Heart left ventricle (tissue), 16 donors: ENCODE data around the gene SOX6. TPM values are rescaled to one million over a fixed set of nuclear protein-coding genes. Genes with fewer than 3 reads are reported as not detected.
A peak's percentile ranks its signal among the peaks of the same experiment; 100 is the strongest.
"Not testable (repeated sequence)": the region's sequence is repeated elsewhere in the genome, so short reads cannot be mapped to it uniquely, and the experiment has no call there.

Experiments used
- ATAC-seq, 4 donors: fragments of 200-7000 bp; cut with Tn5 transposase; one replicate each; pipeline ENCODE4 v1.9.1; 2020 to 2022; ENCODE audit warnings: moderate library complexity in 4 of 4, mild to moderate bottlenecking in 3 of 4, moderate number of reproducible peaks in 1 of 4
- DNase-seq, 5 donors: peaks; one replicate each; pipeline ENCODE4 v3.0.0-alpha.2; 2020
- H3K27ac ChIP-seq, 12 donors: fragments of 200-600 bp; sonication (generic) in 4 of 12; one replicate each; pipeline versions ENCODE4 v1.5.0 to v1.8.0; 2016 to 2022; ENCODE audit warnings: mild to moderate bottlenecking in 2 of 12
- H3K27me3 ChIP-seq, 9 donors: fragments of 200-600 bp; sonication (generic) in 2 of 9; one replicate each; pipeline versions ENCODE4 v1.5.1 to v1.8.0; 2016 to 2022; ENCODE audit warnings: mild to moderate bottlenecking in 3 of 9
- H3K36me3 ChIP-seq, 9 donors: fragments of 200-600 bp; sonication (generic) in 2 of 9; one replicate each; pipeline versions ENCODE4 v1.5.0 to v1.8.0; 2018 to 2022; ENCODE audit warnings: mild to moderate bottlenecking in 2 of 9
- H3K4me1 ChIP-seq, 12 donors: fragments of 200-600 bp; sonication (generic) in 4 of 12; one replicate each; pipeline versions ENCODE4 v1.5.0 to v1.8.0; 2016 to 2022; ENCODE audit warnings: mild to moderate bottlenecking in 3 of 12
- H3K4me3 ChIP-seq, 12 donors: fragments of 200-600 bp; sonication (generic) in 4 of 12; one replicate each; pipeline versions ENCODE4 v1.5.0 to v1.8.0; 2017 to 2022; ENCODE audit warnings: mild to moderate bottlenecking in 9 of 12, moderate library complexity in 4 of 12
- H3K9me3 ChIP-seq, 12 donors: fragments of 200-600 bp; sonication (generic) in 4 of 12; one replicate each; pipeline versions ENCODE4 v1.5.0 to v1.8.0; 2016 to 2022; ENCODE audit warnings: mild to moderate bottlenecking in 1 of 12
- POLR2A ChIP-seq, 2 donors: fragments of 450-650 bp; IDR thresholded peaks; one replicate each; pipeline ENCODE4 v1.6.1; 2017; ENCODE audit warnings: antibody characterized with exemption in 2 of 2, mild to moderate bottlenecking in 2 of 2, moderate library complexity in 2 of 2
- WGBS, 4 donors: extraction: QIAGEN DNeasy Blood & Tissue Kit in 2 of 4; methylation state at CpG; one replicate each; pipeline versions ENCODE4 v1.1.5 to v1.1.7; 2013 to 2018; 5-methylcytosine and 5-hydroxymethylcytosine counted together
- intact Hi-C, 10 donors: fragments of 100-400 bp; cut with DNase I; formaldehyde crosslinking; loops; one replicate each; pipeline versions ENCODE4 v1.11.1 to v1.14.2; 2022
- polyA plus RNA-seq, 2 donors: library from polyadenylated mRNA; stranded (reverse); fragments of 200-250 nt; gene quantifications; one replicate each; pipeline ENCODE4 v1.2.3, GENCODE V29; 2013
- total RNA-seq, 9 donors: library from RNA; depleted of rRNA in 2 of 9; stranded (reverse); fragments of >200 nt in 2 of 9; fragmentation: NEBNext Ultra II Directional in 3 of 9; extraction: Animal tissue kit (Norgen Biotek cat#: 25700) in 3 of 9; gene quantifications; one replicate each; pipeline versions ENCODE4 v1.1.0 to v1.2.4, GENCODE V29; 2016 to 2023
- TF ChIP-seq, protein P1 (sequence below), 12 donors: fragments of 200-600 bp; sonication (generic) in 4 of 12; IDR thresholded peaks; one replicate each; pipeline versions ENCODE4 v1.5.0 to v1.8.0; 2018 to 2022; ENCODE audit warnings: antibody characterized with exemption in 12 of 12, mild to moderate bottlenecking in 5 of 12
- donor health status: ischemic (EF 13 %, LVEDD 7.1; RV severe dilation, severe dysfunction).
- donor health status: healthy with polysubstance abuse.
- donor health status: DM: no; HTN: yes; CAD: no.
- donor health status: DM: no; HTN: no; CAD: no.
- donor health status: ischemic (EF 25% LVEDD 6.9; RV normal size, moderate dysfunction).
- donor health status: ischemic (EF 25% LVEDD 5.7; RV mildly dilated, moderate dysfunction).
- donor health status: healthy.
- donor health status: DM: yes; HTN: yes; CAD: no.
- donor health status: ischemic (EF 35%, LVEDD 5.7; RV mildly dilated, moderate dysfunction).
- donor health status: nonischemic (EF 11% LVEDD 7.7; RV severe dilation, severe dysfunction).
- donor health status: DM: yes; HTN: yes; CAD: no.
- donor health status: PGD.
- donor health status: ischemic (EF 29% LVEDD 5.4; RV normal size, mild dysfunction).
- donor health status: nonischemic (EF 23%, LVEDD 6.1; RV moderate dilation, normal function).

The SOX6 gene
- total and polyA plus RNA-seq, 11 donors: 1.5 to 39.6 (median 15.6) TPM

DNA sequence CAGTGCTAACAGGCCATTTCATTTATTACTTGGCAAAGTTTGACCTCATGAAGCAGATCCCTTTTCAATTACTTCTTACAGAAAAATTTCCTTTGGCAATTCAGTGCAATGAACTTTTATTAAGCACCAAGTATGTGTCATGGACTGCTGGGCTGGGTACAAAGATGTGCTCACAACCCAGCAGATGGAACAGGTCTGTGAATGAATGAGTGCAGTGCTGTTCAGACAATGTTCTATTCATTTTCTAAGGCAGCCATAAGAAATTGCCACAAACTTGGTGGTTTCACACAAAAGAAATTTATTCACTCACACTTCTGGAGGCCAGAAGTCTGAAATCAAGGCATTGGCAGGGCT lies 428.5 kb downstream of the SOX6 start:
- Histone ChIP-seq H3K4me3 (no peak overlapping the region), H3K4me1 (no peaks in the 10 kb centered on the region), H3K36me3 (no peaks in the 10 kb centered on the region), H3K27me3 (no peaks in the 10 kb centered on the region), H3K27ac (no peak overlapping the region), H3K9me3 (peaks cover 0 to 10% (median 0%) of the 10 kb centered on the region in 12 donors)
- ATAC-seq: peak in 2 of 4 donors; percentile 71
- intact Hi-C loops: no loop called here
- TF ChIP-seq, protein P1, sequence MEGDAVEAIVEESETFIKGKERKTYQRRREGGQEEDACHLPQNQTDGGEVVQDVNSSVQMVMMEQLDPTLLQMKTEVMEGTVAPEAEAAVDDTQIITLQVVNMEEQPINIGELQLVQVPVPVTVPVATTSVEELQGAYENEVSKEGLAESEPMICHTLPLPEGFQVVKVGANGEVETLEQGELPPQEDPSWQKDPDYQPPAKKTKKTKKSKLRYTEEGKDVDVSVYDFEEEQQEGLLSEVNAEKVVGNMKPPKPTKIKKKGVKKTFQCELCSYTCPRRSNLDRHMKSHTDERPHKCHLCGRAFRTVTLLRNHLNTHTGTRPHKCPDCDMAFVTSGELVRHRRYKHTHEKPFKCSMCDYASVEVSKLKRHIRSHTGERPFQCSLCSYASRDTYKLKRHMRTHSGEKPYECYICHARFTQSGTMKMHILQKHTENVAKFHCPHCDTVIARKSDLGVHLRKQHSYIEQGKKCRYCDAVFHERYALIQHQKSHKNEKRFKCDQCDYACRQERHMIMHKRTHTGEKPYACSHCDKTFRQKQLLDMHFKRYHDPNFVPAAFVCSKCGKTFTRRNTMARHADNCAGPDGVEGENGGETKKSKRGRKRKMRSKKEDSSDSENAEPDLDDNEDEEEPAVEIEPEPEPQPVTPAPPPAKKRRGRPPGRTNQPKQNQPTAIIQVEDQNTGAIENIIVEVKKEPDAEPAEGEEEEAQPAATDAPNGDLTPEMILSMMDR (IDR thresholded peaks at IDR 0.05): no peak
- TF ChIP-seq POLR2A (IDR thresholded peaks at IDR 0.05): no peak
- no peak for DNase-seq

DNA sequence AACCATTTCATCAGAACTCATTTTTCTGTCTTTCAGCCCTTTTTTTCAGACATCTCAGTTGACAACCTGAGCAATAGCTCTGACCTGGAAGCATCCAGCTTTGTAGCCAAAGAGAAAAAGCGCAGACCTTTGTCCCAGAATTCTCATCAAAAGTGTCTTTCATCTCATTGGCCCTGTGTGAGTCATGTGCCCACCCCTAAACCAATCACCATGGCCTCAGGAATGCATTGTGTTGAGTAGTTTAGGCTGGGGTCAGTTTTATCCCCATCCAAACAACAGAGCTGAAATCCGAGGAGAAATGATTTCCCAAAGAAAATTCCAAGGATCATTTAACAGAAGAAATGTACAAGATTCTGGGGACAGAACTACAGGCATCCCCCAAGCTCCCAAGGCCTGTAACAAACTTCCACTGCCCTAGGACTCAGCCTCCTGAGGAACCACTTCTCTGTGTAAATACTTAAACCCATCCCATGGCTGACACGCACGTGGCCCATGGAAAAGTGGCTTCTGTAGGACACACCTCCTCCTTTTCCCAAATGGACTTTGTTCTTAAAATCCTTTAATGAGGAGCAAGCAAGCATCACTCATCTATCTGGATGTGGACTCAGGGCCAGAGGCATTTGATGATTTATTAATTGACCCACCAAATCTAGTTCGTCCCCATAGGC lies 429.0 kb downstream of the SOX6 start:
- ATAC-seq: peak in 1 of 4 donors; percentile 12
- Histone ChIP-seq H3K4me3 (no peak overlapping the region), H3K9me3 (peaks cover 0 to 10% (median 0%) of the 10 kb centered on the region in 12 donors), H3K4me1 (no peaks in the 10 kb centered on the region), H3K27ac (no peak overlapping the region), H3K27me3 (no peaks in the 10 kb centered on the region), H3K36me3 (no peaks in the 10 kb centered on the region)
- intact Hi-C loops: no loop called here
- no peak for DNase-seq
- no peak for TF ChIP-seq POLR2A (IDR thresholded peaks at IDR 0.05)
- WGBS, 4 donors: 86 to 93% (median 89%) methylated on average over 5 of the region's 5 CpGs

DNA sequence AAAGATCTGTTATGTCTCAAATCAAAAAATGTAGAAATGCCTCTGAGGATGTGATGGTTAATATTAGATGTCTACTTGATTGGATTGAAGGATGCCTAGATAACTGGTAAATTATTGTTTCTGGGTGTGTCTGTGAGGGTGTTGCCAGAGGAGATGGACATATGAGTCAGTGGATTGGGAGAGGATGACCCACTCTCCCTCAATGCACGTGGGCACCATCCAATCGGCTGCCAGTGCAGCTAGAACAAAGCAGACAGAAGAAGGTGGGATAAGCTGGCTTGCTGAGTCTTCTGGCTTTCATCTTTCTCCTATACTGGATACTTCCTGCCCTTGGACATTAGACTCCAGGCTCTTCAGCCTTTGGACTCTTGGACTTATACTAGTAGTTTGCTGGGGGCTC lies 430.3 kb downstream of the SOX6 start:
- no peak for ATAC-seq
- TF ChIP-seq, protein P1 (IDR thresholded peaks at IDR 0.05): no peak
- TF ChIP-seq POLR2A (IDR thresholded peaks at IDR 0.05): no peak
- WGBS, 4 donors: 80 to 96% (median 91%) methylated on average over 2 of the region's 2 CpGs
- Histone ChIP-seq H3K27ac (no peak overlapping the region), H3K27me3 (no peaks in the 10 kb centered on the region), H3K9me3 (no peaks in the 10 kb centered on the region), H3K36me3 (no peaks in the 10 kb centered on the region), H3K4me3 (no peak overlapping the region), H3K4me1 (peaks cover 0 to 4% (median 0%) of the 10 kb centered on the region in 12 donors)
- intact Hi-C loops: no loop called here
- no peak for DNase-seq

DNA sequence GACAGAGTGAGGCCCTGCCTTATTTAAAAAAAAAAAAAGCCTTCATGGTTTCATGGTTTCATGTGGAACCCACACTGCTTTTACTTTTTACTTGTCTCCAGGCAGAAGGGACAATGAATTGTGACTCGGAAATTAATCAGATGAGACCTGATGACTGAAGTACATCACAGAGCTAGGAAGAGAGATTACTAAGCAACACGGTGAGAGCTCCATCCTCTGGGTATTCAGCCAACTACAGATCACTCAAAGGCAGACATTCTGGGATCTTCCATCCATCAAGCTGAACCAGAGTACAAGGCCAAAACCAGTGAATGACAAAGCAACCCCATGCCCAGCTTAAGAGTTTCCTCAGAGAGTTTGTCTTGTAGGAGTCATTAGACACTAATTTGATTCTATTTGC lies 433.2 kb downstream of the SOX6 start:
- WGBS, 4 donors: 53 to 61% (median 57%) methylated on average over 2 of the region's 2 CpGs
- no peak for ATAC-seq
- H3K27me3 ChIP-seq: no peaks in the 10 kb centered on the region
- no peak overlapping the region for H3K4me3 ChIP-seq
- TF ChIP-seq, protein P1 (IDR thresholded peaks at IDR 0.05): peak in 1 of 12 donors; percentile 15
- no peak for TF ChIP-seq POLR2A (IDR thresholded peaks at IDR 0.05)
- no peaks in the 10 kb centered on the region for H3K36me3 ChIP-seq
- no peak overlapping the region for H3K27ac ChIP-seq
- no peaks in the 10 kb centered on the region for H3K9me3 ChIP-seq
- intact Hi-C loops: no loop called here
- peaks cover 0 to 9% (median 0%) of the 10 kb centered on the region in 12 donors for H3K4me1 ChIP-seq
- DNase-seq: no peak

DNA sequence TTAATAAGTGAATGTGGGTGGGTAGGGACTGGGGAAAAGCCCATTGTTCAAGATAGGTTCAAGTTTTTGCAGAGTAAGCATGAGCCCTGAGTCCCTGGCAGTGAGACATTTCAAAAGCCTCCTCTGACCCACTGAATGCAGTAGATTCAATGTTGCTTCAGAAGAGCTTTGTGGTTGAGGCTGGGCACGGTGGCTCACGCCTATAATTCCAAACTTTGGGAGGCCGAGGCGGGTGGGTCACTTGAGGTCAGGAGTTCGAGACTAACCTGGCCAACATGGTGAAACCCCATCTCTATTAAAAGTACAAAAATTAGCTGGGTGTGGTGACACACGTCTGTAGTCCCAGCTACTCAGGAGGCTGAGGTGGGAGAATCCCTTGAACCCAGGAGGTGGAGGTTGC lies 433.6 kb downstream of the SOX6 start:
- ATAC-seq, H3K9me3 ChIP-seq, H3K36me3 ChIP-seq, intact Hi-C loops, DNase-seq, H3K4me3 ChIP-seq, H3K4me1 ChIP-seq, H3K27me3 ChIP-seq, H3K27ac ChIP-seq: not testable (repeated sequence)
- 93 to 100% (median 97%) methylated on average over 6 of the region's 6 CpGs for WGBS, 4 donors
